Body of pancreas (tissue), 4 donors: ENCODE data around the gene EFNA2. TPM values are rescaled to one million over a fixed set of nuclear protein-coding genes. Genes with fewer than 3 reads are reported as not detected.

Experiments used
- ATAC-seq: fragments of 150-250 bp; one replicate; pipeline ENCODE4 v1.9.1; 2016
- DNase-seq, 4 donors: peaks; one replicate each; pipeline ENCODE4 v3.0.0-alpha.2; 2019
- H3K27ac ChIP-seq, 4 donors: fragments of 200-600 bp; sonication (generic); 1 replicate in 3 of 4; 2 replicates in 1 of 4; pipeline versions ENCODE4 v1.5.1 to v1.6.1; 2016 to 2019; ENCODE audit warnings: mild to moderate bottlenecking in 1 of 4, mixed read lengths in 1 of 4, moderate library complexity in 1 of 4
- H3K27me3 ChIP-seq, 2 donors: fragments of 200-600 bp; sonication (generic); one replicate each; pipeline ENCODE4 v1.6.0; 2016; ENCODE audit warnings: mild to moderate bottlenecking in 1 of 2
- H3K36me3 ChIP-seq, 2 donors: fragments of 200-600 bp; sonication (generic); replicated peaks in 1 of 2; 2 replicates each; pipeline ENCODE4 v1.5.1; 2016; ENCODE audit warnings: low read depth in 2 of 2; ENCODE audit not compliant: insufficient read depth in 1 of 2
- H3K4me1 ChIP-seq: fragments of 200-600 bp; sonication (generic); one replicate; pipeline ENCODE4 v1.6.0; 2016
- H3K4me3 ChIP-seq, 2 donors: fragments of 200-600 bp; sonication (generic); 1 replicate in 1 of 2; 2 replicates in 1 of 2; pipeline ENCODE4 v1.5.1; 2016 to 2019
- H3K9me3 ChIP-seq, 3 donors: fragments of 200-600 bp; sonication (generic); 1 replicate in 2 of 3; 2 replicates in 1 of 3; pipeline ENCODE4 v1.5.1; 2016
- POLR2A ChIP-seq, 3 donors: fragments of 450-650 bp; IDR thresholded peaks; one replicate each; pipeline ENCODE4 v1.6.1; 2016; ENCODE audit warnings: antibody characterized with exemption in 3 of 3, mild to moderate bottlenecking in 2 of 3
- WGBS, 2 donors: methylation state at CpG; one replicate each; pipeline ENCODE4 v1.1.5; 2017; 5-methylcytosine and 5-hydroxymethylcytosine counted together
- intact Hi-C: fragments of 100-400 bp; cut with DNase I; formaldehyde crosslinking; loops from one replicate; pipeline ENCODE4 v1.15.1; 2023
- total RNA-seq, 2 donors: library from RNA; depleted of rRNA; stranded (reverse); fragments of >200 nt; gene quantifications; one replicate each; pipeline ENCODE4 v1.1.0, GENCODE V29; 2016
- TF ChIP-seq, protein P1 (sequence below), 7 experiments: fragments of 450-650 bp in 4 of 7; fragments of 200-600 bp in 3 of 7; sonication (generic) in 3 of 7; IDR thresholded peaks; one replicate each; pipeline ENCODE4 v1.5.1; 2016 to 2019; ENCODE audit warnings: antibody characterized with exemption in 7 of 7

Gene EFNA2
- total RNA-seq, 2 donors from 2014 or later = not detected

DNA sequence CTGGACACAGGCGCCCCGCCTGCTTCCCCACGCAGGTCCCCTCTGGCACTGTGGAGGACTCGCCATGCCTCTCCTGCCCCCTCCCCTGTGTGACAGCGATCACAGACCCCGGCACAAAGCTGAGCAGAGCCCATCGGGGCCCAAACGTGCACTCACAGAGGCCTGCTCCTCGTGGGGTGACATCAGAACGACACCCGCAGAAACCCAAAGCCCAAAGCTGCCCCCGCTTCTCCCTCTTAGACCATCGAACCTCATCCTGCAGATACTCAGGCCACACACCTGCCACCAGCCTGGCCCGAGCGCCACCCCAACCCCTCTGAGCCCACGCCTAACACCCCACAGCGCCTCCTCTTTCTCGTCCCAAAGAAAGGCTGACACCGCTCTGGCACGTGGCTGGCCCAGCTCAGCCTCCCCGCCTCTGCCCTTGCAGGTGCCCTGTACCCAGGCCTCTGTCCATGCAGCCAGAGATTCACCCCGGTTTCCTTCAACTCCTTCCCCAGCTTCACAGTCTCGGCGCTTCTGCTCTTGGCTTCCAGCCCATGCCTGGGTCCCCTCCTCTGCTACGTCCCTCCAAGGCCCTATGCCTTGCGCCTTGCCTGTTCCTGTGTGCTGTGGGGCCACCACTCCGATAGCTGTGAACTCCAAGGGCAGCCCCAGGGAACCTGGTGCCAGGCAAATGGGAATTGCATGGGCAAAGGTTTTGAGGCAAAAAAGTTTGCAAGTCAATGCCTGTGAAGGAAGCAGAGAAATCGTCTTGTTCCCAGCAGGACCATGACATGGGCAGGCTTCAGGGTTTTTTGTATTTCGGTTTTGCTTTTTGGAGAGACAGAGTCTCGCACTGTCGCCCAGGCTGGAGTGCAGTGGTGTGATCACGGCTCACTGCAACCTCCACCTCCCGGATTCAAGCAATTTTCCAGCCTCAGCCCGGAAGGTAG is 47.0 kb upstream of the EFNA2 start:
- ATAC-seq = no peak
- H3K27me3 ChIP-seq = no peaks in the 10 kb centered on the region
- no peaks in the 10 kb centered on the region for H3K36me3 ChIP-seq
- no peak overlapping the region for H3K4me3 ChIP-seq
- 70 to 78% methylated on average over 32 to 34 of the region's 34 CpGs for WGBS, 2 donors
- DNase-seq = no peak
- TF ChIP-seq POLR2A (IDR thresholded peaks at IDR 0.05) = no peak
- TF ChIP-seq, protein P1, sequence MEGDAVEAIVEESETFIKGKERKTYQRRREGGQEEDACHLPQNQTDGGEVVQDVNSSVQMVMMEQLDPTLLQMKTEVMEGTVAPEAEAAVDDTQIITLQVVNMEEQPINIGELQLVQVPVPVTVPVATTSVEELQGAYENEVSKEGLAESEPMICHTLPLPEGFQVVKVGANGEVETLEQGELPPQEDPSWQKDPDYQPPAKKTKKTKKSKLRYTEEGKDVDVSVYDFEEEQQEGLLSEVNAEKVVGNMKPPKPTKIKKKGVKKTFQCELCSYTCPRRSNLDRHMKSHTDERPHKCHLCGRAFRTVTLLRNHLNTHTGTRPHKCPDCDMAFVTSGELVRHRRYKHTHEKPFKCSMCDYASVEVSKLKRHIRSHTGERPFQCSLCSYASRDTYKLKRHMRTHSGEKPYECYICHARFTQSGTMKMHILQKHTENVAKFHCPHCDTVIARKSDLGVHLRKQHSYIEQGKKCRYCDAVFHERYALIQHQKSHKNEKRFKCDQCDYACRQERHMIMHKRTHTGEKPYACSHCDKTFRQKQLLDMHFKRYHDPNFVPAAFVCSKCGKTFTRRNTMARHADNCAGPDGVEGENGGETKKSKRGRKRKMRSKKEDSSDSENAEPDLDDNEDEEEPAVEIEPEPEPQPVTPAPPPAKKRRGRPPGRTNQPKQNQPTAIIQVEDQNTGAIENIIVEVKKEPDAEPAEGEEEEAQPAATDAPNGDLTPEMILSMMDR (IDR thresholded peaks at IDR 0.05) = no peak
- peaks cover 57% of the 10 kb centered on the region for H3K4me1 ChIP-seq
- intact Hi-C loops = no loop called here
- no peaks in the 10 kb centered on the region for H3K9me3 ChIP-seq
- peak overlapping the region in 1 of 4 donors; percentile 81 for H3K27ac ChIP-seq

DNA sequence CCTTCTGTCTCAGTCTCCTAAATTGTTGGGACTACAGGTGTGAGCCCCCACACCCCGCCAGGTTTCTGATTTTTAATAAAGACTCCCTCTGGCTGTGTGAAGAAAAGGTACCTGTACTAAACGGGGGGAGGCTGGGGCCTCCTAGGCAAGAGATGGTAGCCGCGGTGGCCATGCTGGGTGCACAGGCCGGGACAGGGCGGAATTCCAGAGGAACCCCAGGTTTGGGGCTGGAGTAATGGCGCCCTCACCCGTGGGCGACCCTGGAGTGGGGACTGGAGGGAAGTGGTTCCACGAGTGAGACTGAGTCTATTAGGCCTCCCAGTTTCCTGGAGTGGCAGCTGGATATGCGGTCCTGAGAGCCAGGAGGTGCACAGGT is 46.3 kb upstream of the EFNA2 start:
- H3K4me3 ChIP-seq = no peak overlapping the region
- peak overlapping the region; percentile 26 to 100 (median 80) for H3K27ac ChIP-seq
- H3K36me3 ChIP-seq = no peaks in the 10 kb centered on the region
- 78 to 84% methylated on average over 9 to 11 of the region's 11 CpGs for WGBS, 2 donors
- H3K4me1 ChIP-seq = peaks cover 57% of the 10 kb centered on the region
- no peak for TF ChIP-seq POLR2A (IDR thresholded peaks at IDR 0.05)
- TF ChIP-seq, protein P1 (IDR thresholded peaks at IDR 0.05) = no peak
- no peaks in the 10 kb centered on the region for H3K9me3 ChIP-seq
- intact Hi-C loops = no loop called here
- ATAC-seq (no peak), DNase-seq (no peak)
- no peaks in the 10 kb centered on the region for H3K27me3 ChIP-seq

DNA sequence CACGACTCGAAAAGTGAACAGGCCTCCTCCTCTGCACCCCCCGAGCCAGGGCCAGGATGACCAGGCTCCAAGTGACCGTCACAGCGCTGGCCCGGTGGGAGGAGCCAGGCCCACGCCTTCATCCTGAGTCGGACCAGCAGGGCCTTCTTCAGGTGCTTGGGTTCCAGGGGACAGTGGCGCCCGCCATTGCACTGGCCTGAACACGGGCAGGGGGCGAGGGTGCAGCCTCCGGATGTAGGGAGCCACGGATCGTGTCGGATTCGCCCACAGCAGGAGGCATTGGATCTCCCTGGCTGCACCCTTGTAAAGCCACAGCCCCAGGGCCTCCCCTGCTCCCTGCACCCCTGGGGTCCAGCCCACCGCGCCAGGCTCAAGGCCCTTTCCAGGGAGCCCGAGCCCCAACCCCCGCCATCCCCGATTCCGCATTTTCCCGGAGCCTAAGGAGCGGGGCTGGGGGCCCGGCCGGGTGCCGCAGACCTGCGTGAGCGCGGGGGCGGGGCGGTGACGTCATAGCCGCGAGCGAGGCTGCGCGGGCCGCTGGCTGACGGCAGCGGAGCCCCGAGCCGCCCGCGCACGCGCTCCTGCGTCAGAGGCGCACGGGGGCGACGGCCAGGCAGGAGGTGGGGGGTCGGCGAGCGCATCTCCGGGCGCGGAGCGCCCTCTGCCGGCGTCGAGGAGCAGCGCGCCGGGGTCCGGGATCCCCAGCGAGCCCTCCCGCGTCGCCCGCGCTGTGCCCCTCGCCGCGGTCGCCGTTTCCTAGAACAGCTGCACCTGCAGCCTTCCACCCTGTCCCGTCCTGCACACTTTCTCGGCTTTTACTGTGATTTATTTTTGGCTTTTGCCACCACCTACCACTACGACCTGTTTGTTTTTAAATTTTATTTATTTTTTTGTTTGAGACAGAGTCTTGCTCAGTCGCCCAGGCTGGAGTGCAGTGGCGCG is 45.6 kb upstream of the EFNA2 start:
- no peaks in the 10 kb centered on the region for H3K9me3 ChIP-seq
- TF ChIP-seq, protein P1 (IDR thresholded peaks at IDR 0.05) = peak; percentile 61 to 98 (median 85)
- TF ChIP-seq POLR2A (IDR thresholded peaks at IDR 0.05) = no peak
- peak; percentile 31 for ATAC-seq
- H3K4me3 ChIP-seq = no peak overlapping the region
- no peaks in the 10 kb centered on the region for H3K36me3 ChIP-seq
- 12 to 15% methylated on average over 16 to 70 of the region's 84 CpGs for WGBS, 2 donors
- H3K4me1 ChIP-seq = peaks cover 61% of the 10 kb centered on the region
- H3K27me3 ChIP-seq = no peaks in the 10 kb centered on the region
- intact Hi-C loops = no loop called here
- peak overlapping the region; percentile 26 to 100 (median 80) for H3K27ac ChIP-seq
- peak; percentile 79 to 88 (median 83) for DNase-seq

DNA sequence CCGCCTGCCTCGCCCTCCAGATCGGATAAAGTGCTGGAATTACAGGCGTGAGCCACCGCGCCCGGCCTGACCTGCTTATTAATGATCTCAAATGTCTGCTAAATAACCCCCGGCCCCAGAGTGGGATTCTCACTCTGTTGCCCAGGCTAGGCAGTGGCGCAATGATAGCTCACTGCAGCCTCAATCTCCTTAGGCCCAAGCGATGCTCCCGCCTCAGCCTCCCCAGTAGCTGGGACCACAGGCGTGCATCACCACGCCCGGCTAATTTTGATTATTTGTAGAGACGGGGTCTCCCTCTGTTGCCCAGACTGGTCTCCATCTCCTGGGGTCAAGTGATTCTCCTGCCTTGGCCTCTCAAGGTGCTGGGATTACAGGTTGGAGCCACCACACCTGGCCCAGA is 44.7 kb upstream of the EFNA2 start:
- H3K4me1 ChIP-seq = peaks cover 69% of the 10 kb centered on the region
- intact Hi-C loops = no loop called here
- no peaks in the 10 kb centered on the region for H3K27me3 ChIP-seq
- TF ChIP-seq POLR2A (IDR thresholded peaks at IDR 0.05) = no peak
- TF ChIP-seq, protein P1 (IDR thresholded peaks at IDR 0.05) = no peak
- peak overlapping the region in 3 of 4 donors; percentile 78 to 100 (median 90) for H3K27ac ChIP-seq
- no peak for DNase-seq
- 54 to 57% methylated on average over 9 to 15 of the region's 15 CpGs for WGBS, 2 donors
- no peak for ATAC-seq
- H3K9me3 ChIP-seq = no peaks in the 10 kb centered on the region
- no peaks in the 10 kb centered on the region for H3K36me3 ChIP-seq
- no peak overlapping the region for H3K4me3 ChIP-seq
